DMS79 treated with DMSO at 0.1 percent for 48 hours (cell line): Measurements from ENCODE around the gene FREM3.

Experiments
- DNase-seq: peaks from one replicate; lab custom pipeline; 2025; lab: John Stamatoyannopoulos, UW

FREM3 gene

DNA sequence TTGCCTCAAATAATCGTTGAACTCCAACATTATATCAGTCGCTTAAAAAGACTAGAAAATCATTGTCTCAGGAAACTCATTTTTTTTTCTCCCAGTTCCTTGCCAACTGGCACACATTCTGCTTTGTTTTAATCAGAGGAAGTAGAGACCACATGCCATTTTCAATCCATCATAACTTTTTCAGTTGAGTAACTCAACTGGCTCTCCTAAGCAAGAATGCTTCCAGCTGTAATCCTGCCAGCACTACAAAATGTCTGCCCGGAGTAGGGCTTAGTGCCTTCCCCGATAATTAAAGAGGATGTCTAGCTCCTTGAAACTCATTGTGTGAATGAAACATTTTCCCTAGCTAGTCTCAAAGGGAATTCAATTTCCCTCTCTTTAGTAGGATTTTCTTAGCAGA lies 33.0 kb downstream of the FREM3 start:
- DNase-seq, result no peak

- DNase-seq, result no peak
These were observed 42.1 kb downstream of the FREM3 start for GRCh38 chr4:143658336-143658735.

- no peak for DNase-seq
These were observed 45.9 kb downstream of the FREM3 start for GRCh38 chr4:143654571-143654970.

- no peak for DNase-seq
These were observed 47.4 kb downstream of the FREM3 start for GRCh38 chr4:143653031-143653430.

GRCh38 chr4:143643399-143643798 lies 57.1 kb downstream of the FREM3 start:
- no peak for DNase-seq

- no peak for DNase-seq
These were observed 57.9 kb downstream of the FREM3 start for GRCh38 chr4:143642611-143643010.

GRCh38 chr4:143641361-143641760 lies 59.1 kb downstream of the FREM3 start:
- no peak for DNase-seq

- DNase-seq, result no peak
These were observed 65.7 kb downstream of the FREM3 start for GRCh38 chr4:143634763-143635162.

DNA sequence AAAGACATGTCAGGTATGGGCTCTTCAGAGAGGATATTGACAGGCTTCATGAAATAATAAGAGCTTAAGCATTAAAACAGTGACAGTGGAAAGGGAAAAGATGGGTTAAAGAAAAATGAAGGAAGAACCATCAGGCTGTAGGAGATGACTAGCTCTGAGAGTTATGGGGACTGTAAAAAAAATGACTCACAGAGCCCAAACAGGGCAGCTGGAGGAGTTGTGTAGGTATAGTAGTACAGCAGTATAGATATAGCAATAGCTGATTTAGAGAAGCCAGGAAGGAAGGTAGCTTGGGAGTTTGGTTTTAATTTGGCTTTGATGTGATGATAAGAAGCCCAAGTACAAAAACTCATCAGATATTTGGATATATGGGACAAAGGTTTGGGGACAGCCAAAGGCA lies 66.6 kb downstream of the FREM3 start:
- no peak for DNase-seq

- peak; percentile 19 for DNase-seq
These were observed 74.2 kb downstream of the FREM3 start for GRCh38 chr4:143626134-143626911.

DNA sequence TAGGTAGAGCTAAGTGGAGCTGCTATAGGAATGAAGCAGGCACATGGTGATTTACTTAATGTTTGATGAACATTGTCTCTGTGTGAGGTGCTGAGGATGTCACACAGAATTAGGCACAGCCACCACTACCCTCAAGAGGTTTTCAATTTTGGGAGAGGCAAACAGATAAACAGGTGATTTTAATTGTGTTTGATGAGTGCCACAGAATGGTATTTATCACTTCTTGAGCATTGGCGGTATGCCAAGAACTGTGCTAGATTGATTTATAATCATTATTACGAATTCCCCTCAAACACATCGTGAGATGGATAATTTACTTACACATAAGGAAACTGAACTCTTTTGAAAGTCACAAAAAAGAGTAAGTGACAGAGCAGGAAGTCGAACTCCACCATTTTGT lies 74.8 kb downstream of the FREM3 start:
- no peak for DNase-seq

GRCh38 chr4:143623896-143624295 lies 76.6 kb downstream of the FREM3 start:
- DNase-seq, result no peak

DNA sequence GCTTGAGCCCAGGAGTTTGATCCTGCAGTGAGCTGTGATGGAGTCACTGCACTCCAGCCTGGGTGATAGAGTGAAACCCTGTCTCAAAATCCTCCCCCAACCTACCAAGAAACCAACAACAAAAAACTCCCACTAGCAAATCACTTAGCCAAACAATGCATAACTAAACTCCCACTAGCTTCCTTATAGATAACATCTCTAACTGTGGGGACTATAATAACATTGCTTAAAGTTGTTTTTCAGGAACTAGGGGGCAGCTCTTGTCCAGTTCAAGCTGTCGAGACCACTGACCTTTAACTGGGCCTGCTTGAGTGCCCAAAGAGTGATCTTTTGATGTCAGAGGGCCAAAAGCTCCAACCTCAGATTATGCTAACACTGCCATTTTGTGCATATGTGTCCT lies 81.7 kb downstream of the FREM3 start:
- no peak for DNase-seq

DNA sequence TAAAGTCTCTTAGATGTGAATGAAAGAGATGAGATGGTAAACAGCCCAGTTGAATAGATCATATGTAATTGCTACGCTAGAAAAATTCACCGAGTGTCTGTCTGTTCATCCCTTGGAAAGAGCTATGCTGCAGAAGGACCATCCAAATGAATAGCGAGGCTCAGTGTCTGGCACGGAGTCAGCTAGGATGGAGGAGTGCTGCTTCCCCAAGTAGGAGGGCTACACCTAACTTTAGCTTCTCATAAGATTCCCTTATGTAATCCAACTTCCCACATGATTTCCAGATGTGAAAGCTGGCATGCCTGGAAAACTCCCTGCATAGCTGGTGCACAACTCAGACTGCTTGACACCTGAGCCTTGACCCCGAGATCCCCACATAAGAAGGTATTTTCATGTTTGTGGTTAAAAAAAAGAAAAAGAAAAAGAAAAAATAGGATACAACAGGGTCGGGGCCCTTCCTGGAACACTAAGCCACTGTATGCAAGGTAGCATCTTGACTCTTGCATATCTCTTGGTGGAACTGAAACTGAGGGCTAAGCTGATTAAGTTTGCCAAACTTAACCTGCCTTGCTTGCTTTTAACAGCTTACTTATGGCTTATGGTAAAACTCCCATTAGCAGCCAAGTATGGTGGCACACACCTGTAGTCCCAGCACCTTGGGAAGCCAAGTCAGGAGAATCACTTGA lies 82.3 kb downstream of the FREM3 start:
- DNase-seq, result no peak

GRCh38 chr4:143616771-143617170 lies 83.7 kb downstream of the FREM3 start:
- no peak for DNase-seq

- no peak for DNase-seq
These were observed 91.0 kb downstream of the FREM3 start for GRCh38 chr4:143609492-143609891.

- no peak for DNase-seq
These were observed 94.0 kb downstream of the FREM3 start for GRCh38 chr4:143606480-143606879.

DNA sequence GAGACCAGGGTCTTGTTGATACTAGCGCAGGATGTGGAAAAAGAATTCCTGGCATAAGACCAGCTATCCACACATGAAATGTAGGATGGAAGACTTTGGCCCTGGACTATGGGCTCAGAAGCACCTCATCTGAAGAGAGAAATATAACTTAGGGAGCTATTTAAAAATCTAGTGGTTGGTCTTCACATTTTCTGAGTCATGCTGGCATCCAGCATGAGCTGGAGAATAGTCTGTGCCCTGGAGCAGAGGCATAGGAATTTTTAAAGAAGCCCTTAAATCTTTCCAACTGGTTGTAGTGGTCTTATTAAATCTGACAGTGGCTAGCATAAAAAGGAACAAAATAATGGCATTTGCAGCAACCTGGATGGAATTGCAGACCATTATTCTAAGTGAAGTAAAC lies 100.6 kb downstream of the FREM3 start:
- no peak for DNase-seq

DNA sequence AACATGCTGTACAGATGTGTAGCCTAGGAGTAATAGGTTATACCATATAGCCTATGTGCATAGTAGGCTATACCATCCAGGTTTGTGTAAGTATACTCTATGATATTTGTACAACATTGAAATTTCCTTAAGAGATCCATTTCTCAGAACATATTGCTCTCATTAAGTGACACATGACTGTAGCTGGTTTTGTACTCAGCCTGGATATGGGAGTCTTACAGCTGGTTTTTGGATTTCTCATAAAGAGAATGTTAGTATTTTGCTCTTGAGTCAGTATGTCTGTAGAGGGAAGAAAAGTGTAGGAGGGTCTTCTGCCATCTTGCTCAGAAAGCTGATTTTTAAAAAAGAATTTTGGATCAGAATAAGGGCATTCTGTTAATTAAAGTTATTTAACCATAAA lies 101.7 kb downstream of the FREM3 start:
- no peak for DNase-seq

DNA sequence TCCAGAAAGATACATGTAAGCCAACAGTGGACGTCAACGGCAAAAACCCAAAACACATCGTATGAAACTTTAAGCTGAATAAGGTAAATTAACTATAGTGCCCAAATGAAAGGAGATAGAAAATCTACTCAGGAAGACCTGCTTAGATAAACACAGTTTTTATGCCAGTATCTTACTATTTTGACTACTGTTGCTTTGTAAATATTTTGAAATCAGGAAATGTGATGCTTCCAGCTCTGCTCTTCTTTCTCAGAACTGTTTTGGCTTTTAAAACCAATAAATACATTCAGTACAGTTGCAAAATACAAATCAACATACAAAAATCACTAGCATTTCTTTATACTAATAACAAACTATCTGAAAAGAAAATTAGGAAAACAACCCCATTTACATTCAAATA lies 103.2 kb downstream of the FREM3 start:
- no peak for DNase-seq

- DNase-seq, result no peak
These were observed 112.8 kb downstream of the FREM3 start for GRCh38 chr4:143587703-143588102.

- DNase-seq, result no peak
These were observed 114.4 kb downstream of the FREM3 start for GRCh38 chr4:143586080-143586479.

GRCh38 chr4:143585548-143585947 lies 114.9 kb downstream of the FREM3 start:
- DNase-seq, result no peak
